Measurements from ENCODE around the gene BARX2. TPM values are rescaled to one million over a fixed set of nuclear protein-coding genes. Genes with fewer than 3 reads are reported as not detected.

The BARX2 gene
- total RNA-seq, 2 experiments from 2014 or later: not detected

- Mint-ChIP-seq H3K27ac (no peak overlapping the region), H3K36me3 (ENCODE audit: low read depth) (no peaks in the 10 kb centered on the region), H3K9me3 (no peaks in the 10 kb centered on the region), H3K27me3 (no peaks in the 10 kb centered on the region), H3K4me3 (no peak overlapping the region), H3K4me1 (ENCODE audit: low read depth) (peaks cover 4% of the 10 kb centered on the region)
- intact Hi-C loops (cut with micrococcal nuclease): no loop called here
- POLR2A ChIA-PET: no interaction called here
- no peak for TF ChIP-seq CTCF (IDR thresholded peaks at IDR 0.05)
- CTCF ChIA-PET: no interaction called here
- ATAC-seq: no peak
- no peak for DNase-seq
These were observed 70.9 kb downstream of the BARX2 start for GRCh38 chr11:129446572-129446971.

DNA sequence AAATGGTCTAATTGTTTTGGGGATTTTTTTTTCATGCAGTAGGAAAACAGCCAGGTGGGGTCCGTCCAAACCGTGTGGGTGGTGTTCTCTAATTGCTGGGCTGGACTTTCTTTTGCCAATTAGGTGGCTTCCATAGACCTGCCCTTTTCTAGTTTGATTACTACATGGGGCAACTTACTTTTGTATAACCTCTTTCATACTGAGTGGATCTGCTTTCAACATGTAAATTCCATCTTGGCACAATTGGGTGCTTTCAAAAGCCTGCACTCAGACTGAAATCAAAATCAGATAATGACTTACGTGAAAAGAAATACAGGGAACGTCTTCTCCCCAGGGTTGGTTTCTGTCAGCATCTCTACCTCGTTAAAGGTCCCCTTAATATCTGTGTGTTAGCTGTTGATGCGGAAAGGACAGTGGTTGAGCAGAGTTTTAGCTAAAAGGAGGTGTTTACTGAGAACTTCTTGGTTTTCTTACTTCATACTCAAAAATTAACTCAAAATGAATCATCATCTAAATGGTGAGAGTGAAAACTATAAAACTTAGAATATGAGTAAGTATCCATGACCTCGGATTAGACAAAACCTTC, 72.1 kb downstream of the BARX2 start:
- Mint-ChIP-seq H3K9me3 (no peaks in the 10 kb centered on the region), H3K4me1 (ENCODE audit: low read depth) (peaks cover 4% of the 10 kb centered on the region), H3K27ac (no peak overlapping the region), H3K36me3 (ENCODE audit: low read depth) (no peaks in the 10 kb centered on the region), H3K27me3 (no peaks in the 10 kb centered on the region), H3K4me3 (no peak overlapping the region)
- CTCF ChIA-PET: no interaction called here
- ATAC-seq: no peak
- no peak for TF ChIP-seq CTCF (IDR thresholded peaks at IDR 0.05)
- POLR2A ChIA-PET: no interaction called here
- intact Hi-C loops (cut with micrococcal nuclease): no loop called here
- no peak for DNase-seq

- Mint-ChIP-seq H3K27me3 (no peaks in the 10 kb centered on the region), H3K27ac (no peak overlapping the region), H3K4me1 (ENCODE audit: low read depth) (no peaks in the 10 kb centered on the region), H3K36me3 (ENCODE audit: low read depth) (no peaks in the 10 kb centered on the region), H3K4me3 (no peak overlapping the region), H3K9me3 (no peaks in the 10 kb centered on the region)
- ATAC-seq: no peak
- ChIA-PET POLR2A (no interaction called here), CTCF (no interaction called here)
- intact Hi-C loops (cut with micrococcal nuclease): no loop called here
- DNase-seq: no peak
- TF ChIP-seq CTCF (IDR thresholded peaks at IDR 0.05): no peak
These were observed 75.9 kb downstream of the BARX2 start for GRCh38 chr11:129451524-129451923.

DNA sequence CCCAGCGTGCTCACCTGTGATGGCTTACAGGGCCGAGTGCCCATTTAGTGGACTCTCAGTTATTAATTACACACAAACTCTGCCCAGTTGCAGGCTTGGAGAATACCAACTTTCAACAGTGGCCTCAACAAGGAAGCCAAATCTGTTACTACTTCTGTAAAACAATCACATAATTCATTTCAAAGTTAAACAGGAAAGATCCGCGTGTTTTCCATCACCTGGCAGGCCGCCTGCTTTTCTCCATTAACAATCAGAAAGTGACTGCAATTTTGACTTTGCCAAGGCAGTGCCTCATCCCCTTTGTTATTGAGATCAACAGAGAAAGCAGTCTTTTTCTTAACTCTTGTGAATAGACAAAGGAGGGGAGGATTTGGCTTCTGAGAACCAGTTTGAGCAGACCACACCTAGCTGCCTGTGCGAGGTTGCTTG, 77.7 kb downstream of the BARX2 start:
- H3K4me3 Mint-ChIP-seq: no peak overlapping the region
- no peaks in the 10 kb centered on the region for H3K27me3 Mint-ChIP-seq
- TF ChIP-seq CTCF (IDR thresholded peaks at IDR 0.05): no peak
- no peak overlapping the region for H3K27ac Mint-ChIP-seq
- POLR2A ChIA-PET: no interaction called here
- no peak for ATAC-seq
- CTCF ChIA-PET: no interaction called here
- no peaks in the 10 kb centered on the region for H3K9me3 Mint-ChIP-seq
- no peaks in the 10 kb centered on the region for H3K36me3 Mint-ChIP-seq (ENCODE audit: low read depth)
- intact Hi-C loops (cut with micrococcal nuclease): no loop called here
- DNase-seq: no peak
- no peaks in the 10 kb centered on the region for H3K4me1 Mint-ChIP-seq (ENCODE audit: low read depth)

DNA sequence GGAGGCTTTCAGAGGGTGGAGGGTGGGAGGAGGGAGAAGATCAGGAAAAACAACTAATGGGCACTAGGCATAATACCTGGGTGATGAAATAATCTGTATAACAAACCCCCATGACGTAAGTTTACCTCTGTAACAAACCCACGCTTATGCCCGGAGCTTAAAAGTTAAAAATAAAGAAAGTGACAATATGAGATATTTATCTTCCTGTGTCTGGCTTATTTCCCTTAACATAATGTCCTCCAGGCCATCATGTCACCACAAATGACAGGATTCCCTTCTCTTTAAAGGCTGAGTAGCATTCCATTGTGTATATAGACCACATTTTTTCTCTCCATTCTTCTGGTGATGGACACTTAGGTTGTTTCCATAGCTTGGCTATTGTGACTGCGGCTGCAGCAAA, 79.5 kb downstream of the BARX2 start:
- CTCF ChIA-PET: interaction anchor here (0.6 kb wide), 1 partner anchor 11 kb away, joined by 3 read pairs; no protein-coding TSS in a partner anchor
- Mint-ChIP-seq H3K4me3 (no peak overlapping the region), H3K36me3 (ENCODE audit: low read depth) (no peaks in the 10 kb centered on the region), H3K9me3 (no peaks in the 10 kb centered on the region), H3K27ac (no peak overlapping the region), H3K27me3 (no peaks in the 10 kb centered on the region), H3K4me1 (ENCODE audit: low read depth) (no peaks in the 10 kb centered on the region)
- ATAC-seq: no peak
- intact Hi-C loops (cut with micrococcal nuclease): no loop called here
- POLR2A ChIA-PET: no interaction called here
- TF ChIP-seq CTCF (IDR thresholded peaks at IDR 0.05): no peak
- DNase-seq: no peak
